Sigmoid colon (tissue), 7 donors: ENCODE measurements around the gene CNOT6. TPM values are rescaled to one million over a fixed set of nuclear protein-coding genes. Genes with fewer than 3 reads are reported as not detected.

ENCODE experiments used
- DNase-seq: peaks from one replicate; pipeline ENCODE4 v3.0.0-alpha.2; 2019
- H3K27ac ChIP-seq, 4 donors: fragments of 200-600 bp; sonication (generic); one replicate each; pipeline ENCODE4 v1.5.1; 2016 to 2019; ENCODE audit warnings: mild to moderate bottlenecking in 1 of 4
- H3K27me3 ChIP-seq, 3 donors: fragments of 200-600 bp; sonication (generic); one replicate each; pipeline ENCODE4 v1.5.1; 2019; ENCODE audit warnings: mild to moderate bottlenecking in 1 of 3
- H3K36me3 ChIP-seq, 4 donors: fragments of 200-600 bp; sonication (generic); one replicate each; pipeline ENCODE4 v1.5.1; 2016 to 2019
- H3K4me1 ChIP-seq, 4 donors: fragments of 200-600 bp; sonication (generic); one replicate each; pipeline ENCODE4 v1.5.1; 2017 to 2019
- H3K4me3 ChIP-seq, 4 donors: fragments of 200-600 bp; sonication (generic); one replicate each; pipeline ENCODE4 v1.5.1; 2017 to 2019; ENCODE audit warnings: mild to moderate bottlenecking in 2 of 4, moderate library complexity in 1 of 4
- H3K9me3 ChIP-seq, 4 donors: fragments of 200-600 bp in 3 of 4; sonication (generic) in 3 of 4; one replicate each; pipeline versions ENCODE4 v1.5.1 to v1.6.1; 2013 to 2019
- EP300 ChIP-seq, 4 donors: sonication (generic); formaldehyde crosslinking; IDR thresholded peaks; one replicate each; pipeline ENCODE4 v1.6.1; 2017; ENCODE audit warnings: antibody characterized with exemption in 4 of 4
- POLR2A ChIP-seq, 2 donors: fragments of 450-650 bp; IDR thresholded peaks; one replicate each; pipeline ENCODE4 v1.6.1; 2016; ENCODE audit warnings: antibody characterized with exemption in 2 of 2, mild to moderate bottlenecking in 2 of 2, moderate library complexity in 2 of 2
- POLR2AphosphoS5 ChIP-seq, 4 donors: sonication (generic); formaldehyde crosslinking; IDR thresholded peaks; one replicate each; pipeline ENCODE4 v1.6.1; 2017; ENCODE audit warnings: antibody characterized with exemption in 4 of 4
- WGBS, 2 donors: extraction: QIAGEN DNeasy Blood & Tissue Kit; methylation state at CpG; one replicate each; pipeline ENCODE4 v1.1.7; 2013; 5-methylcytosine and 5-hydroxymethylcytosine counted together
- intact Hi-C: fragments of 100-400 bp; cut with DNase I; formaldehyde crosslinking; loops from one replicate; pipeline ENCODE4 v1.15.1; 2023
- polyA plus RNA-seq, 3 donors: library from polyadenylated mRNA; stranded (reverse); fragments of 200-250 nt; gene quantifications; one replicate each; pipeline ENCODE4 v1.2.3, GENCODE V29; 2013
- total RNA-seq, 4 donors: library from RNA; depleted of rRNA; stranded (reverse); fragments of >200 nt; gene quantifications; one replicate each; pipeline ENCODE4 v1.1.0, GENCODE V29; 2016
- TF ChIP-seq, protein P1 (sequence below), 4 experiments: fragments of 450-650 bp in 3 of 4; fragments of 200-600 bp in 1 of 4; IDR thresholded peaks; one replicate each; pipeline ENCODE4 v1.5.1; 2016 to 2019; ENCODE audit warnings: antibody characterized with exemption in 4 of 4, mild to moderate bottlenecking in 3 of 4, moderate library complexity in 2 of 4
- donor health status: healthy with polysubstance abuse.
- donor health status: Bipolar disorder and iron deficiency.
- donor health status: healthy.

Gene CNOT6
- total and polyA plus RNA-seq, 7 donors: 7.2 to 21.8 (median 16.0) TPM

DNA sequence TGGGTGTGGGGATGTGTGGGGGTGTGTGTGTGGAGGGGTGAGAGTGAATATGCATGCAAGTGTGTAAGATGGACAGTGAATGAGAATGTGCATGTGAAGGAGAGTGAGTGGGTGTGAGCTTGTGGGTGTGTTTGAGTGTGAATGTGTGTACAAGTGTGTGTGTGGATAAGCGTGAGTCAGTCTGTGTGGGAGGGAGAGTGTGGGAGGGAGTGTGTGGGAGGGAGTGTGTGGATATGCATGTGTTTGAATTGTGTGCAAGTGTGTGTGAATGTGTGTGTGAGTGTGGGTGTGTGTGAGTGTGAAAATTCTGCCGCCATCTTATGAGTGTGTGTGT lies 100.8 kb downstream of the CNOT6 start:
- peaks cover 0 to 19% (median 8%) of the 10 kb centered on the region in 4 donors for H3K4me1 ChIP-seq
- intact Hi-C loops: no loop called here
- H3K4me3 ChIP-seq: no peak overlapping the region
- no peak for DNase-seq
- WGBS, 2 donors: 75 to 78% methylated on average over 2 of the region's 2 CpGs
- H3K27me3 ChIP-seq: peaks cover 14 to 38% (median 32%) of the 10 kb centered on the region in 3 donors
- H3K36me3 ChIP-seq: no peaks in the 10 kb centered on the region
- no peak overlapping the region for H3K27ac ChIP-seq
- TF ChIP-seq EP300 (IDR thresholded peaks at IDR 0.05): no peak
- TF ChIP-seq, protein P1, sequence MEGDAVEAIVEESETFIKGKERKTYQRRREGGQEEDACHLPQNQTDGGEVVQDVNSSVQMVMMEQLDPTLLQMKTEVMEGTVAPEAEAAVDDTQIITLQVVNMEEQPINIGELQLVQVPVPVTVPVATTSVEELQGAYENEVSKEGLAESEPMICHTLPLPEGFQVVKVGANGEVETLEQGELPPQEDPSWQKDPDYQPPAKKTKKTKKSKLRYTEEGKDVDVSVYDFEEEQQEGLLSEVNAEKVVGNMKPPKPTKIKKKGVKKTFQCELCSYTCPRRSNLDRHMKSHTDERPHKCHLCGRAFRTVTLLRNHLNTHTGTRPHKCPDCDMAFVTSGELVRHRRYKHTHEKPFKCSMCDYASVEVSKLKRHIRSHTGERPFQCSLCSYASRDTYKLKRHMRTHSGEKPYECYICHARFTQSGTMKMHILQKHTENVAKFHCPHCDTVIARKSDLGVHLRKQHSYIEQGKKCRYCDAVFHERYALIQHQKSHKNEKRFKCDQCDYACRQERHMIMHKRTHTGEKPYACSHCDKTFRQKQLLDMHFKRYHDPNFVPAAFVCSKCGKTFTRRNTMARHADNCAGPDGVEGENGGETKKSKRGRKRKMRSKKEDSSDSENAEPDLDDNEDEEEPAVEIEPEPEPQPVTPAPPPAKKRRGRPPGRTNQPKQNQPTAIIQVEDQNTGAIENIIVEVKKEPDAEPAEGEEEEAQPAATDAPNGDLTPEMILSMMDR (IDR thresholded peaks at IDR 0.05): no peak
- TF ChIP-seq POLR2AphosphoS5 (IDR thresholded peaks at IDR 0.05): no peak
- no peak for TF ChIP-seq POLR2A (IDR thresholded peaks at IDR 0.05)
- H3K9me3 ChIP-seq: no peaks in the 10 kb centered on the region

DNA sequence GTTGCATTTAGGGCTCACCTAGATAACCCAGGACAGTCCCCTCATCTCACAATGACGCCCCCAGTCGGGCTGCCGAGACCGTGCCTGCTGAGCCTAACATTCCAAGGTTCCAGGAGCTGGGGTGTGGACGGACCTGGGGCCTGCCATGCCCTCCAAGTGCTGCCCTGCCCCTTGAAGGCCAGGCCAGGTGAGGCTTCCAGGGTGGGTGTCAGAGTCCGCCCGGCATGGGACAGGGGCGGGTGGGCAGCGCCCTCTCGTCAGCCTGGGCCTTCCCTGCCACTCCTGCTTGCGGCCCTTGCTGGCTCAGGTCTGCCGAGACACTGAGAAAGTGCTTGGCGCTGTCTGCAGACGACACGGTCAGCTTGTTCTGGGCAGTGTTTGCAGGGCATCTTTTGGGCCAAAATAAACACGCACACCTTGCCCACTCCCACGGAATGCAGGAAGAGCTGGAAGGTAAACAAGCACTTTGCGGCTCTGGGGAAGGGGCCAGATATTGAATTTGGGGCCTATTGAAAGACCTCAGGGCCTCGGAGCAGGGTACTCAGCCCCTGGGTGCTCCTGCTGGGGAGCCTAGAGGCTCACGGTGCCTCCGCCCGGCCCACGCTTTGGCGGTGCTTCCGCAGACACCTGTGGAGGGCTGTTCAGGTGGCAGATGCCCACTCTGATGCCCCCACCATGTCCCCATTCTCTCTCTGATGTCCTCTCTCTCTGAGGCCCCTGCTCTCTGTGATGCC lies 101.4 kb downstream of the CNOT6 start:
- no peaks in the 10 kb centered on the region for H3K36me3 ChIP-seq
- H3K27ac ChIP-seq: no peak overlapping the region
- WGBS, 2 donors: 65 to 83% methylated on average over 25 of the region's 25 CpGs
- H3K4me3 ChIP-seq: no peak overlapping the region
- peaks cover 9 to 32% (median 27%) of the 10 kb centered on the region in 3 donors for H3K27me3 ChIP-seq
- H3K9me3 ChIP-seq: no peaks in the 10 kb centered on the region
- peaks cover 0 to 13% (median 5%) of the 10 kb centered on the region in 4 donors for H3K4me1 ChIP-seq
- no peak for TF ChIP-seq POLR2AphosphoS5 (IDR thresholded peaks at IDR 0.05)
- TF ChIP-seq, protein P1 (IDR thresholded peaks at IDR 0.05): no peak
- TF ChIP-seq EP300 (IDR thresholded peaks at IDR 0.05): no peak
- no peak for TF ChIP-seq POLR2A (IDR thresholded peaks at IDR 0.05)
- peak; percentile 51 for DNase-seq
- intact Hi-C loops: no loop called here

DNA sequence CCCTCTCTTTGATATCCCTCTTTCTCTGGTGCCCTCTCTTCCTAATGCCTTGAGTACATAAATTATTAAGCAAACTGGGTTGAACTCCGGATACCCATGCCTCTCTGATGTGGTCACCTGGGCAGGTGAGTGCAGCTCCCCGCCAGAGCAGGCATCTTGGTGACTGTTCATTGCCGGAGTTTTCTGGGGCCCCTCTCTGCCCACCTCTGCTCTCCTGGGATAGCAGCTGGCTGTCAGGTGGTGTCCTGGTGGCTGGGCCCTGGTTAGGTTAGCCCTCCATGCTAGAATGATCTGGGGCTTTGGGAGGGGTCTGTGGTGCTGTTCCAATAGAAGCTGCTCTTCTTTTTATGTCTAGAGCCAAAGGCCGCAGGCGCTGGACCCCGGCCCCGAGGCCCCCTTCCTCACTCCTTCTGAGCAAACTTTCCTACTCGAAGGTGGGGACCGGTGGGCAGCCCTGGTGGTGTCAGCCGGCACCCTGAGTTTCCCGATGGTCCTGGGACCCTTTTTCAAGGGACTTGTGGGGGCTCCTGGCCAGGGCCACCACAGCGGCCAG lies 102.0 kb downstream of the CNOT6 start:
- TF ChIP-seq, protein P1 (IDR thresholded peaks at IDR 0.05): no peak
- no peak for TF ChIP-seq POLR2A (IDR thresholded peaks at IDR 0.05)
- no peak for TF ChIP-seq EP300 (IDR thresholded peaks at IDR 0.05)
- no peak for TF ChIP-seq POLR2AphosphoS5 (IDR thresholded peaks at IDR 0.05)
- Histone ChIP-seq H3K27ac (no peak overlapping the region), H3K4me3 (no peak overlapping the region), H3K27me3 (peaks cover 2 to 26% (median 21%) of the 10 kb centered on the region in 3 donors), H3K9me3 (no peaks in the 10 kb centered on the region), H3K4me1 (peaks cover 0 to 7% (median 2%) of the 10 kb centered on the region in 4 donors), H3K36me3 (no peaks in the 10 kb centered on the region)
- WGBS, 2 donors: 86 to 87% methylated on average over 12 of the region's 12 CpGs
- intact Hi-C loops: no loop called here
- DNase-seq: no peak

DNA sequence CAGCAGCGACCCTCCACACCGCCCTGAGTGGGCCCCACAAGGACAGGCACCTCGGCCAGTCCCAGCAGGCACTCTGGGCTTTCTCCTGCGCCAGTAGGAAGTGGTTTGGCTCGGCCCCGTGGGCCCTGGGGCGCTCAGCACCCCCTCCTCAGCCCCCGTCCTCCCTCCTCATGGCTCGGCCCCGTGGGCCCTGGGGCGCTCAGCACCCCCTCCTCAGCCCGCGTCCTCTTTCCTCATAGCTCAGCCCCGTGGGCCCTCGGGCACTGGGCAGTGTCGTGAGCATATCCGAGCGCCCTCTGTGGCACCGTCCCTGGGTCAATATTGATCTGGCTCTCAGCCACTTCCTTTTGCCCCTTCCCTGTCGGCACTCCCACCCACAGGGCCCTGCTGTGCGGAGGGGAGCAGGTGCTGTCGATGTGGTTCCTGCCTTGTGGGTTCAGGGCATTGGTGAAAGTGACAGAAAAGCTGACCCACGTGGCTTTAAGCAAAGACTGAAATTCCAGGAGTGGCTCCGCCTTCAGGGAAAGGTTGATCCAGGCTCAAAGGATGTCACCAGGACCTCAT lies 102.6 kb downstream of the CNOT6 start:
- DNase-seq: no peak
- H3K9me3 ChIP-seq: no peaks in the 10 kb centered on the region
- intact Hi-C loops: no loop called here
- no peak overlapping the region for H3K27ac ChIP-seq
- H3K4me3 ChIP-seq: no peak overlapping the region
- no peak for TF ChIP-seq POLR2A (IDR thresholded peaks at IDR 0.05)
- TF ChIP-seq, protein P1 (IDR thresholded peaks at IDR 0.05): no peak
- no peak for TF ChIP-seq EP300 (IDR thresholded peaks at IDR 0.05)
- TF ChIP-seq POLR2AphosphoS5 (IDR thresholded peaks at IDR 0.05): no peak
- H3K36me3 ChIP-seq: no peaks in the 10 kb centered on the region
- WGBS, 2 donors: 38 to 66% methylated on average over 24 of the region's 24 CpGs
- peaks cover 0 to 1% (median 0%) of the 10 kb centered on the region in 4 donors for H3K4me1 ChIP-seq
- peaks cover 0 to 20% (median 15%) of the 10 kb centered on the region in 3 donors for H3K27me3 ChIP-seq
